Measurements from ENCODE around the gene CHRNA4. TPM values are rescaled to one million over a fixed set of nuclear protein-coding genes. Genes with fewer than 3 reads are reported as not detected.

The CHRNA4 gene
- total RNA-seq, 4 donors from 2014 or later, result 0.20 TPM; not detected in 3

GRCh38 chr20:63375438-63375837 lies 14.3 kb upstream of the CHRNA4 start:
- whole genome bisulfite sequencing, 2 donors (ENCODE audit: low coverage in 1 of 2), result 61 to 100% methylated on average over 1 to 3 of the region's 3 CpGs
- Histone ChIP-seq H3K36me3 (no peaks in the 10 kb centered on the region), H3K4me1 (no peaks in the 10 kb centered on the region), H3K9me3 (no peaks in the 10 kb centered on the region), H3K27me3 (peaks cover 65% of the 10 kb centered on the region), H3K27ac (no peak overlapping the region), H3K4me3 (no peak overlapping the region)
- in situ Hi-C loops (cut with MboI; ENCODE audit: low pct_ligation_motif_present in 1 of 4, low pct_unique_long_range_greater_than_20kb in 1 of 4, low sequenced_read_pairs in 3 of 4) (no loop called here), intact Hi-C loops (cut with DNase I; ENCODE audit: low total_unique reads) (no loop called here)
- no peak for DNase-seq
- TF ChIP-seq EP300 (IDR thresholded peaks at IDR 0.05; ENCODE audit: low read depth) (no peak), POLR2A (IDR thresholded peaks at IDR 0.05) (no peak), POLR2AphosphoS5 (IDR thresholded peaks at IDR 0.05) (no peak)
- TF ChIP-seq, protein P1, sequence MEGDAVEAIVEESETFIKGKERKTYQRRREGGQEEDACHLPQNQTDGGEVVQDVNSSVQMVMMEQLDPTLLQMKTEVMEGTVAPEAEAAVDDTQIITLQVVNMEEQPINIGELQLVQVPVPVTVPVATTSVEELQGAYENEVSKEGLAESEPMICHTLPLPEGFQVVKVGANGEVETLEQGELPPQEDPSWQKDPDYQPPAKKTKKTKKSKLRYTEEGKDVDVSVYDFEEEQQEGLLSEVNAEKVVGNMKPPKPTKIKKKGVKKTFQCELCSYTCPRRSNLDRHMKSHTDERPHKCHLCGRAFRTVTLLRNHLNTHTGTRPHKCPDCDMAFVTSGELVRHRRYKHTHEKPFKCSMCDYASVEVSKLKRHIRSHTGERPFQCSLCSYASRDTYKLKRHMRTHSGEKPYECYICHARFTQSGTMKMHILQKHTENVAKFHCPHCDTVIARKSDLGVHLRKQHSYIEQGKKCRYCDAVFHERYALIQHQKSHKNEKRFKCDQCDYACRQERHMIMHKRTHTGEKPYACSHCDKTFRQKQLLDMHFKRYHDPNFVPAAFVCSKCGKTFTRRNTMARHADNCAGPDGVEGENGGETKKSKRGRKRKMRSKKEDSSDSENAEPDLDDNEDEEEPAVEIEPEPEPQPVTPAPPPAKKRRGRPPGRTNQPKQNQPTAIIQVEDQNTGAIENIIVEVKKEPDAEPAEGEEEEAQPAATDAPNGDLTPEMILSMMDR (IDR thresholded peaks at IDR 0.05), result no peak

- Histone ChIP-seq H3K27ac (no peak overlapping the region), H3K4me1 (no peaks in the 10 kb centered on the region), H3K36me3 (no peaks in the 10 kb centered on the region), H3K27me3 (peaks cover 66% of the 10 kb centered on the region), H3K4me3 (no peak overlapping the region), H3K9me3 (no peaks in the 10 kb centered on the region)
- in situ Hi-C loops (cut with MboI; ENCODE audit: low pct_ligation_motif_present in 1 of 4, low pct_unique_long_range_greater_than_20kb in 1 of 4, low sequenced_read_pairs in 3 of 4) (no loop called here), intact Hi-C loops (cut with DNase I; ENCODE audit: low total_unique reads) (no loop called here)
- TF ChIP-seq EP300 (IDR thresholded peaks at IDR 0.05; ENCODE audit: low read depth), result no peak
- TF ChIP-seq, protein P1 (IDR thresholded peaks at IDR 0.05), result no peak
- TF ChIP-seq POLR2AphosphoS5 (IDR thresholded peaks at IDR 0.05), result no peak
- TF ChIP-seq POLR2A (IDR thresholded peaks at IDR 0.05), result no peak
- 51% methylated on average over 12 of the region's 12 CpGs; no CpG with 5 or more reads in 1 of the 2 donors for WGBS, 2 donors (ENCODE audit: low coverage in 1 of 2)
- DNase-seq, result no peak
Measured at GRCh38 chr20:63374504-63374903, 13.4 kb upstream of the CHRNA4 start.

- 61 to 63% methylated on average over 3 to 19 of the region's 19 CpGs for WGBS, 2 donors (ENCODE audit: low coverage in 1 of 2)
Measured at GRCh38 chr20:63373996-63374395, 12.8 kb upstream of the CHRNA4 start.

GRCh38 chr20:63372971-63373885 lies 12.1 kb upstream of the CHRNA4 start:
- H3K4me3 ChIP-seq, result no peak overlapping the region
- no peaks in the 10 kb centered on the region for H3K4me1 ChIP-seq
- H3K9me3 ChIP-seq, result no peaks in the 10 kb centered on the region
- no peak for DNase-seq
- intact Hi-C loops (cut with DNase I; ENCODE audit: low total_unique reads), result no loop called here
- H3K27ac ChIP-seq, result no peak overlapping the region
- TF ChIP-seq, protein P1 (IDR thresholded peaks at IDR 0.05), result no peak
- TF ChIP-seq POLR2A (IDR thresholded peaks at IDR 0.05), result no peak
- no peak for TF ChIP-seq POLR2AphosphoS5 (IDR thresholded peaks at IDR 0.05)
- no peak for TF ChIP-seq EP300 (IDR thresholded peaks at IDR 0.05; ENCODE audit: low read depth)
- no peaks in the 10 kb centered on the region for H3K36me3 ChIP-seq
- WGBS, 2 donors (ENCODE audit: low coverage in 1 of 2), result 61% methylated on average over 24 of the region's 34 CpGs; no CpG with 5 or more reads in 1 of the 2 donors
- H3K27me3 ChIP-seq, result peaks cover 62% of the 10 kb centered on the region
- in situ Hi-C loops (cut with MboI; ENCODE audit: low pct_ligation_motif_present in 1 of 4, low pct_unique_long_range_greater_than_20kb in 1 of 4, low sequenced_read_pairs in 3 of 4), result no loop called here

More at GRCh38 chr20:63373996-63374395, 12.8 kb upstream of the CHRNA4 start:
- Histone ChIP-seq H3K4me3 (no peak overlapping the region), H3K9me3 (no peaks in the 10 kb centered on the region), H3K4me1 (no peaks in the 10 kb centered on the region), H3K27me3 (peaks cover 66% of the 10 kb centered on the region), H3K36me3 (no peaks in the 10 kb centered on the region), H3K27ac (no peak overlapping the region)
- TF ChIP-seq POLR2A (IDR thresholded peaks at IDR 0.05) (no peak), POLR2AphosphoS5 (IDR thresholded peaks at IDR 0.05) (no peak), EP300 (IDR thresholded peaks at IDR 0.05; ENCODE audit: low read depth) (no peak)
- TF ChIP-seq, protein P1 (IDR thresholded peaks at IDR 0.05), result no peak
- in situ Hi-C loops (cut with MboI; ENCODE audit: low pct_ligation_motif_present in 1 of 4, low pct_unique_long_range_greater_than_20kb in 1 of 4, low sequenced_read_pairs in 3 of 4) (no loop called here), intact Hi-C loops (cut with DNase I; ENCODE audit: low total_unique reads) (no loop called here)
- DNase-seq, result no peak
